ENCODE results near the gene ABAT.

ABAT gene

DNA sequence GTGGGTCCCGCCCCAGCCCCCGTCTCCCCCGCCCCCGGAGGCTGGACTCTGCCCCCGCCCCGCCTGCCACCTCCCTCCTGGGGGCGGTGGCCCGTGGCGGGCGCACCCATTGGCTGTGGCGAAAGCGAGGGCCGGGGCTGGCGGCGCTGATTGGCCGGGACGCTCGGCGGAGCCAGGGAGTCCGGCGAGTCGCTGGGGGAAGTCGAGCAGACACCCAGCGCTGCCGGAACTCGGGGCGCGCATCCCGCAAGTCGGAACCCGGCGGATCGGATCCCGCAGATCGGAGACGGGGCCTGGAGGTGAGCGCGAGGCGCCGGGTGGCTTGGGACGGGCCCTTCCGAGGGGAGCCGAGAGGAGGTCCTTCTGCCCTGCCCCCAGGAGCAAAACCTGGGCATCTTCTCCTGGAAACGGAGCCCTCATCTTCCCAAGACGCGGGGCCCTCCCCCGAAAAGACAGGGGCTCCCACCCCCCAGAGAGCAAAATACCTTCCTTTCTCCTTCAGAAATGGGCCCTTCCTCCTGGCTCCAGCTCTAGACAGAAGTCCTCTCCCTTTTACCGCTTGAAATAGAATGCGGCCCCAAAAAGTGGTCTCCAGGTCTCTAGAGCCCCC lies at the start of gene ABAT:
Gene ABAT, plus strand, starts transcription at position 205 of the 610 bp plus-strand sequence. CDS start 61,123 bp downstream, outside the sequence.
- peak; percentile 89 for DNase-seq

DNA sequence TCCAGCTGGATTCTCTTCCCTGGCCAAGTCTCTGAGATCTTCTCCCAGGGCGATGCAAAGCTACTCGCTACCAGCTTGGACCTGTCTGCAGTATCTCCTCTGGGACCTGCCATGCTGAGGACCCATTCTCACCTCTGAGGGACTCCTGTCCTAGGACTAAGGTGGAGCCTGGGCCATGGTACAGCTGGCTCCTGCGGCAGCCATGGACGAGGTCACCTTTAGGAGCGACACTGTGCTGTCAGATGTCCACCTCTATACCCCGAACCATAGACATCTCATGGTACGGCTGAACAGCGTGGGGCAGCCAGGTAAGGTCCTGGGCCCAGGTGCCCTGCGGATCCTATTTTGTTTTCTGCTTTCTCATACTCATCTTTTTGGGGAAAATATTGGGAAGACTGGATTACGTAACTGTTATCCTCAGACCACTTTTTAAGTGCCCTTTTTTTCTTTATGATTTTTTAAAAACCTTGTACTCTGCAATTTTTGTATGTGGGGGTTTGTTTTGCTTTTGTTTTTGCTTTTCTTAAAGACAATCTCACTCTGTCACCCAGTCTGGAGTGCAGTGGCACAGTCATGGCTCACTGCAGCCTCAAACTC lies 48.8 kb upstream of the ABAT start:
- no peak for DNase-seq

- DNase-seq, result no peak
Measured at GRCh38 chr16:8626946-8627345, 47.5 kb upstream of the ABAT start.

DNA sequence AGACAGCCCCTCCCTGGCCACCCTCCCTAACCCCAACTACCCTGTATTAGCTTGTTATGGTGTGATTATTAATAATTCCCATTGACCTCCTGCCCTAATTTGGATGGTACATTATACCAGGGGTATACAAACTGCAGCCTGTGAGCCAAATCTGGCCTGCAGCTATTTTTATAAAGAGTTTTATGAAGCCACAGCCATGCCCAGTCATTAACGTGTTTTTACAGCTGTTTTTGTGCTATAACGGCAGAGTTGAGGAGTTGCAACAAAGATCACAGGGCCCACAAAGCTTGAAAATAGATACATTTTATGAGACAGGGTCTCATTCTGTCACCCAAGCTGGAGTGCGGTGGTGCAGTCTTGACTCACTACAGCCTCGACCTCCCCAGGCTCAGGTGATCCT lies 47.0 kb upstream of the ABAT start:
- no peak for DNase-seq

GRCh38 chr16:8628981-8629725 lies 45.3 kb upstream of the ABAT start:
- no peak for DNase-seq

DNA sequence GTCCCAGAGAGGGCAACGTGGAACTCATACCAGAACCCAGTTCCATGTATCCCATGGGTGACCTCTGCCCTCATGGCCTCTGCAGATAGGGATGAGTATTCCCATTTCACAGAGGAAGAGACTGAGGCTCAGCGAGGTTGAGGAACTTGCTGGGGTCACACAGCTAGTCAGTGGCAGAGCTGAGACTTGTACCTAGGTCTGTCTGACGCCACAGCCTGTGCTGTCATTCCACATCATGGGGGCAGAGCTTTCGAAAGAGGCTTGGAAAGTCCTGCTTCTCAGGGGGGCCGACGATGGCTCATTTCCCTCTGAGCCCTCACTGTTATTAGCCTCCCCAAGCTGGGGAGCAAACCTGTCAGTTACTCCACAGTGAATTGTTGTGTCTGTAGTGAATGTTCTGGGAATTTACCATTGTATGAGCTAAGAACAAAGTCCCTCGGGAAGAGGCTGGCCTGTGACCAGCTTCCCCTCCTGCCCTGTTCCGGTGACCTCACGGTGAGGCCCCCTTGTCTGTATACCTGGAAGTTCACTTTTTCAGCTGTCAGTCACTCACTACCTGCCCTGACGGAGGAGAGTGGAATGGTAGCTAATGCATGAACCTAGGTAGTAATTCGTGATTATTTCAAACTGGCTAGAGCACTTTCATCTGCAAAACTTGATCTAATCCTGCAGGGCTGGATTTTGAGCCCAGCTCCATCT lies 44.0 kb upstream of the ABAT start:
- DNase-seq, result no peak

GRCh38 chr16:8631373-8631772 lies 43.0 kb upstream of the ABAT start:
- DNase-seq, result no peak

- no peak for DNase-seq
Measured at GRCh38 chr16:8631818-8632465, 42.5 kb upstream of the ABAT start.

- DNase-seq, result no peak
Measured at GRCh38 chr16:8632675-8633182, 41.7 kb upstream of the ABAT start.

DNA sequence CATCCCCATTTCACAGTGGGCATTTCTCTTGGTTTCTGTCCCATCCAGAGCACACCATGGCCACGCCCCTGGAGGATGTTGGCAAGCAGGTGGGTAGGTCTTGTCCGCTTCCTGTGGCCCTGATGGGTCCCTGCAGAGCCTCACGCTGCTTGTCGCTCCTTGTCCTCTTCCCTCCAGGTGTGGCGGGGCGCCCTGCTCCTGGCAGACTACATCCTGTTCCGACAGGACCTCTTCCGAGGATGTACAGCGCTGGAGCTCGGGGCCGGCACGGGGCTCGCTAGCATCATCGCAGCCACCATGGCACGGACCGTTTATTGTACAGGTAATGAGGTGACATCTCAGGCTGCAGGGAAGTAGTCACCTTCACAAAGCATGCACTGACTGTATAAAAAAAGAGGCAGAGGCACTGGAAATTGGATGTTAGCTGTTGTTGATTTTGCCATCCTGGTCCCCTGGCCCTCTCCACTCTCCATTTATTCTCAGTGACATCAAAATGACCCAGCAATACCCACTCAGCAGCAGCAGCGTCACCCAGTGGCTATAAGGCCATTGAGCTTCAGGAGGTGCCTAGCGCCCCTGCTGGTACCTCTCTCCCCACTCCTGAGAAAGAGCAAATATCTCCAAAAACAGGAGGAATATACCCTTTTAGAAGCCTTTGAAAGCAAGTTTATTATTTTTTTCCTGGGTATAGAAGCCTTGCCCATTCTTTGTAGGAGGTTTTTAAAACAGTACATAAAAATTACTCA lies 39.3 kb upstream of the ABAT start:
- no peak for DNase-seq

- no peak for DNase-seq
Measured at GRCh38 chr16:8639694-8640093, 34.7 kb upstream of the ABAT start.

DNA sequence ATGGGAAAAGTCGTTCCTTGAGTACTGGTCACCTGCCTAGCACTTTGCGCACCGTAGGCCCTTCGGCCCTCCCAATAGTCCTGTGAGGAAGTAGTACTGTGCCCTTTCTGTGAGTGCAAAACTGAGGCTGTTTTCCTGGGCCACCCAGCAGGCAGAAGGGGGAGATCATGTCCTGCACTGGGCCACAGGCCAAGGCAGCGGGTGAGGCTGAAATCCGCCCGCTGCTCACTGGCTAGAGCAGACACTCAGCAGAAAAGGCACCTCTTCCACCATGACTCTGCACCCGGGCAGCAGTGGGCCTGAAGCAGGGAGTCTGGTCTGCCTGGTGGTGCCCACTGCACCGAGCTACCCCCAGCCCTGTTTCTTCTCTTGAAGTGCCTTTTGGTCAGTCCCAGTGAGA lies 32.7 kb upstream of the ABAT start:
- no peak for DNase-seq

GRCh38 chr16:8642146-8642545 lies 32.3 kb upstream of the ABAT start:
- DNase-seq, result no peak

DNA sequence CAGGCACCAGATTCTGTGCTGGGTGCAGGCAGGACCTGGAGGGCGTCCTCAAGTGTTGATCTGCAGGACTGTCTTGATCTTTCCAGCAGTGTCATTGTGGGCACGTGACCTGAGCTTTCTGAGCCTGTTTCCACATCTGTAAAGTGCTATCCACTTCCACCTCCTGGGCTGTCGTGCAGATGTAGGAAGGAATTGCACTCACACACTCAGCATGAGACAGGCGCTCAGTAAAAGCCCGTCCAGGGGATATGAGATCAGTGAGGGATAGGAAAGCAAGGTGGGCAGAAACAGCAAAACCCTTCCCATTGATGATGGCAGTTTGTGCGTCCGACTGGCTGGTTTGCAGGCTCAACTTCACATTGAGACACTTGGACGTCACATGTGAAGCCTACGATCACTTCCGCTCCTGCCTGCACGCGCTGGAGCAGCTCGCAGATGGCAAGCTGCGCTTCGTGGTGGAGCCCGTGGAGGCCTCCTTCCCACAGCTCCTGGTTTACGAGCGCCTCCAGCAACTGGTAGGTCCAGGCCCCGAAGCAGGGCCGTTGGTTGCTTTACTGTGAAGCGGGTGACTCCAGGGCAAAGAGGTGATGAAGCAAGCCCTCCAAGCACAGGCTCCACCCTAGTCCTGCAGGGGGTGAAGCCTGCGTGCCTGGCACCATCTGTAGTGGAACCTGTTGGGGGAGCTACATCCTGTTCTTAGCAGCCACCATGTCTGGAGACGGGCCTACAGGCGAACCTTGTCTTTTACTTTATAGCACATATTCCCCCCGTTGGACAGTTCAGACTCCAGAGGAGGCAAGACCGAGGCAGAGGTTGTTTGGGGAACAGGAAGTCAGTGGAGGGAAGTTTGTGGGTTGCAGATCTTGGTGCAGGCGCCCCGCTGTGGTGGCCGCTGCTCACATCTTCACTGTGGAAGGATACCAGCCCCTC lies 29.9 kb upstream of the ABAT start:
- DNase-seq, result peak; percentile 20

DNA sequence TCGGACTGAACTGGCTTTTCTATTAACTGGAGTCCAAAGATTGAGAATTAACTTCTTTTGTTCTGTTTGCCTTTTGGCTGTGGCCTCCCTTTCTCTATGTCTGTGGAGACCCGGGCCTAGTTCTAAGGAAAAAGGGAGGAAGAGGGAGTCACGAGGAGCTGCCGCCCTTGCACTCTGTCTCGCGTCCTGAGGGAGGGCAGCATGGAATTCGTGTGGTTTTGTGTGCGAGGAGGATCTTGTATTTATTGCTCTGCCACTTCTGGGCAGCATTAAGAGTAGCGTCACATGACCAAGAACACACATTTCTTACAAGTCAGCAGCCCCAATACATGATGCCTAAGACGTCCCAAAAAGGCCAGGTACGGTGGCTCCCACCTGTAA lies 29.3 kb upstream of the ABAT start:
- DNase-seq, result no peak

DNA sequence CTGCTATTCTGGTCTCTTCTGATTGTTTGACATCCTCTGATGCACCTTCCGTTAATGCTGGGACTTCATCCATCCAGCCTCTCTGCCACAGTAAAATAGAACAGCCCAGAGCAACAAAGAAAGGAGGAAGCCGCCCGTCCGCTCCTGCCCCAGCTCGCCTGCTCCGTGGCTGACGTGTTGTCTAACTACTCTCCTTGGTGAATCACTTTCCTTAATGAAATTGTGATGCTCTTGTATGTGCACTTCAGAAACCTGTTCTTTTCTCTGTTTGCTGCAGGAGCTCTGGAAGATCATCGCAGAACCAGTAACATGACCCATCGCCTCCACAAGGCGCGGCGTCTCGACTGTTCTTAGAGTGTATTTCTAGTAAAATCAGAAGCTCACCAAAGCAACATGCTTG lies 28.6 kb upstream of the ABAT start:
- no peak for DNase-seq

DNA sequence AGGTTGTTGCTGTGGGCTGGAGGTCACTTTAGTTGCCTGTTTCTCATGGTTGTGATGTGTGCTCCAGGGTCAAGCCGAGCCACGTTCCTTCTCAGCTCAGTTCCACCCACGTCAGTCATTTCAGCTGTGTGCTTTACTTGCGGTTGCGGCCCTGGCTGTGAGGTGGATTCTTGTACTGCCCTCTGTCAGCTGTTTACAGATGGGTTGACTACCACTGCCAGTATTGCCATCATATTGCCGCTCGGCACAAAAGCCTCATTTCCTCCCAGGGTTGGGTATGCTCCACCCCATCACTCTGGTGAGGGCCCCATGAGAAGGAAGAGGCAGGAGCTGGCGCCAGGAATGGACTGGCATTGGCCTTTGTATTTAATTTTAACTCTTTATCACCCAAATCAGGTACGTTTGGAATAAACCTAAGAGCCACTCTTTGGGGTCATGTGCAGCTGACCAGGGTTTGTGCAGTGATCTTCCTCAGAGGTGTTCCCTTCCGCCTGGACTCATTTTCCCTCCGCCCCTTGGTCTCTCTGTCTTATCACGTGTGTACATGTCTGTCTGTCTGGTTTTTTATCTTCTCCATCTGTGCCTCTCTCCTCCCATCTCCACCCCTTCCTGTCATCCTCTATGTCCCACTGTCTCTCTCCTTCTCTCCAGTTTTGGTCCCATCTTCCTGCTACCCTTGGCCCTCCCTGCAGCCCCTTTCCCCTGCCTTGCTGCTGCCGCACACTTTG lies 27.9 kb upstream of the ABAT start:
- DNase-seq, result no peak

DNA sequence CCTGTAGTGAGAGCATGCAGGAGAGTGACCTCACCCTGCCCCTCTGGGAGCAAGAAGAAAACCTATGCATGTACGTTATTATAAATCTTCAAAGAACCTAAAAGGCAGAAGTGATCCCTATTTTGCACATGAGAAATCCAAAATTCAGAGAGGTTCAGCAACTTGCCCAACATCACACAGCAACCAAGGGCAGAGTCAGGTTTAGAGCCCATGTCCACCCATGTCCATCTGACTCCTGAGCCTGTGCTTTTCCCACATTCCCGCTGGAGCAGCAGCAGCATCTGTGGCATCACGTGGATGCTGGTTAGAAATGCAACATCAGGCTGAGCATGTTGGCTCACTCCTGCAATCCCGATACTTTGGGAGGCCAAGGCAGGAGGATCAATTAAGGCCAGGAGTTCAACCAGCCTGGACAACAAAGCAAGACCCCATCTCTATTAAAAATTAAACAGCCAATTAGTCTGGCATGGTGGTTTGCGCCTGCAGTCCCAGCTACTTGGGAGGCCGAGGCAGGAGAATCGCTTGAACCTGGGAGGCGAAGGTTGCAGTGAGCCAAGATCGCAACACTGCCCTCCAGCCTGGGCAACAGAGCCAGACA lies 26.6 kb upstream of the ABAT start:
- no peak for DNase-seq

DNA sequence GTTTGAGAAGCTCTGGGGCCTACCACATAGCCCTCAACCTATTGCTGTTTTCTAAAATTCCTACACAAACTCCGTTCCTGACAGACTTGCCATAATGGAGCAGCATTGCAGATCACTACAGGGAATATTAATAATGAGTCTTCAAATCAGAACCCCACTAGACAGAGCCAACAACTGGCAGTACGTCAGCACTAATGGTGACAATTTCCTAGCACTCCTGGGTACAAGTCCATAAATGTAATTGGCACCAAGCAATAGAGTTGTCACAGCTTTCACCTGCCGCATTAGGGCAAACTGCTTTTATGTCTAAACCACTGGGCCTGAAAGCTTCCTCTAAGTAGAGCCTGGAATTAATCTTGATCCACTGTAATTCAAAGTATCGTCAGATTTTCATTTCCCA lies 25.5 kb upstream of the ABAT start:
- DNase-seq, result no peak

Measured in activated T-cell treated with anti-CD3 and anti-CD28 coated beads, Interleukin-2, amount 50 U/mL, for 1 hour (primary cell).